H1 (cell line): ENCODE data around the gene CDHR2. TPM values are rescaled to one million over a fixed set of nuclear protein-coding genes. Genes with fewer than 3 reads are reported as not detected.
A peak's percentile ranks its signal among the peaks of the same experiment; 100 is the strongest.

Experiments used
- CTCF ChIA-PET: fragments of 300-600 bp; sonication (Branson Sonifier 250); formaldehyde crosslinking; loops from one replicate; lab custom pipeline; 2021; ENCODE audit not compliant: partially characterized antibody; lab: Charles Lee
- POLR2A ChIA-PET: fragments of 300-600 bp; sonication (Branson Sonifier 250); formaldehyde crosslinking; loops from one replicate; lab custom pipeline; 2021; ENCODE audit warnings: inconsistent platforms; ENCODE audit not compliant: partially characterized antibody; lab: Charles Lee
- DNase-seq, 2 experiments: peaks; one replicate each; pipeline versions ENCODE4 v3.0.0 to v3.0.0-alpha.2; 2010 to 2022; ENCODE audit warnings: low spot score in 2 of 2, low read depth in 1 of 2, mixed read lengths in 1 of 2
- FAIRE-seq: peaks from 2 replicates; lab custom pipeline; 2011; peaks lifted over from hg19 to GRCh38; lab: Jason Lieb, UNC
- H2AFZ ChIP-seq: 2 replicates; pipeline ENCODE4 v1.8.1; 2012; ENCODE audit warnings: low read length, inconsistent platforms
- H2AK5ac ChIP-seq: 2 replicates; pipeline ENCODE4 v1.6.1; 2013; ENCODE audit warnings: low read depth, low read length
- H2BK120ac ChIP-seq: replicated peaks from 2 replicates; pipeline ENCODE3; 2013; ENCODE audit warnings: low read depth, low read length, inconsistent platforms
- H2BK12ac ChIP-seq: 2 replicates; pipeline ENCODE4 v1.6.1; 2013; ENCODE audit warnings: low read depth, low read length
- H2BK15ac ChIP-seq: 2 replicates; pipeline ENCODE4 v1.6.1; 2013; ENCODE audit warnings: low read length
- H2BK20ac ChIP-seq: 2 replicates; pipeline ENCODE4 v1.6.1; 2013; ENCODE audit warnings: low read length
- H2BK5ac ChIP-seq: 2 replicates; pipeline ENCODE4 v1.6.1; 2013; ENCODE audit warnings: low read depth, low read length
- H3K14ac ChIP-seq: 2 replicates; pipeline ENCODE4 v1.6.1; 2013; ENCODE audit warnings: inconsistent platforms; ENCODE audit not compliant: insufficient read length
- H3K18ac ChIP-seq: 2 replicates; pipeline ENCODE4 v1.6.1; 2013; ENCODE audit warnings: low read length; ENCODE audit errors: extremely low read depth
- H3K23ac ChIP-seq: 2 replicates; pipeline ENCODE4 v1.6.1; 2013; ENCODE audit warnings: inconsistent platforms; ENCODE audit not compliant: insufficient read length
- H3K23me2 ChIP-seq: 2 replicates; pipeline ENCODE4 v1.6.1; 2013; ENCODE audit warnings: low read depth, low read length
- H3K27ac ChIP-seq: 2 replicates; pipeline ENCODE4 v1.6.1; 2011; ENCODE audit warnings: low read depth, low read length, inconsistent platforms
- H3K27me3 ChIP-seq, 4 experiments: replicated peaks in 1 of 4; 1 replicate in 1 of 4; 2 replicates in 3 of 4; pipeline versions ENCODE4 v1.6.1 to v1.8.1; 2011 to 2013; ENCODE audit warnings: low read length in 3 of 4, mild to moderate bottlenecking in 3 of 4, inconsistent platforms in 2 of 4, mixed read lengths in 2 of 4, moderate library complexity in 1 of 4; ENCODE audit not compliant: control insufficient read depth in 3 of 4, insufficient read depth in 3 of 4; ENCODE audit errors: extremely low read depth in 1 of 4
- H3K36me3 ChIP-seq, 4 experiments: 2 replicates each; pipeline versions ENCODE4 v1.6.1 to v1.8.1; 2011 to 2013; ENCODE audit warnings: mild to moderate bottlenecking in 4 of 4, low read length in 3 of 4, moderate library complexity in 2 of 4, control low read depth in 1 of 4, inconsistent platforms in 1 of 4; ENCODE audit not compliant: insufficient read depth in 4 of 4, control insufficient read depth in 2 of 4
- H3K4ac ChIP-seq: replicated peaks from 2 replicates; pipeline ENCODE3; 2013; ENCODE audit warnings: low read length, low read depth, mixed read lengths, inconsistent platforms; ENCODE audit not compliant: insufficient read length
- H3K4me1 ChIP-seq, 4 experiments: replicated peaks in 1 of 4; 1 replicate in 1 of 4; 2 replicates in 3 of 4; pipeline versions ENCODE4 v1.6.1 to v1.8.1; 2011 to 2013; ENCODE audit warnings: low read length in 3 of 4, inconsistent platforms in 2 of 4, mixed read lengths in 1 of 4; ENCODE audit not compliant: insufficient read depth in 4 of 4, control insufficient read depth in 3 of 4
- H3K4me2 ChIP-seq, 2 experiments: 2 replicates each; pipeline versions ENCODE4 v1.6.1 to v1.8.1; 2011 to 2013; ENCODE audit warnings: low read depth in 2 of 2, low read length in 2 of 2, control low read depth in 1 of 2, inconsistent platforms in 1 of 2, mild to moderate bottlenecking in 1 of 2; ENCODE audit not compliant: insufficient read depth in 1 of 2
- H3K4me3 ChIP-seq, 4 experiments: fragments of 200-600, 300-600 bp in 1 of 4; sonication (generic), shearing (Covaris generic), sonication (Bioruptor Twin) in 1 of 4; 2 replicates each; pipeline versions ENCODE4 v1.5.1 to v1.8.1; 2011 to 2016; ENCODE audit warnings: low read length in 4 of 4, low read depth in 3 of 4, control low read depth in 2 of 4, inconsistent platforms in 2 of 4, mild to moderate bottlenecking in 2 of 4, mixed read lengths in 1 of 4, moderate library complexity in 1 of 4; ENCODE audit not compliant: insufficient read depth in 2 of 4; ENCODE audit errors: extremely low read depth in 1 of 4
- H3K56ac ChIP-seq: replicated peaks from 2 replicates; pipeline ENCODE3; 2013; ENCODE audit warnings: low read depth, mild to moderate bottlenecking, mixed read lengths, low read length, inconsistent platforms; ENCODE audit not compliant: insufficient read length
- H3K79me1 ChIP-seq: 2 replicates; pipeline ENCODE4 v1.6.1; 2013; ENCODE audit warnings: low read depth, low read length, control low read depth
- H3K79me2 ChIP-seq, 2 experiments: 2 replicates each; pipeline versions ENCODE4 v1.6.1 to v1.8.1; 2012 to 2013; ENCODE audit warnings: low read length in 2 of 2, mild to moderate bottlenecking in 2 of 2, inconsistent platforms in 1 of 2; ENCODE audit not compliant: insufficient read depth in 2 of 2, control insufficient read depth in 1 of 2
- H3K9ac ChIP-seq, 4 experiments: replicated peaks in 1 of 4; 1 replicate in 1 of 4; 2 replicates in 3 of 4; pipeline versions ENCODE4 v1.6.1 to v1.8.1; 2011 to 2013; ENCODE audit warnings: low read depth in 3 of 4, low read length in 3 of 4, control low read depth in 2 of 4, mild to moderate bottlenecking in 2 of 4, moderate library complexity in 2 of 4, inconsistent platforms in 1 of 4; ENCODE audit errors: extremely low read depth in 1 of 4
- H3K9me3 ChIP-seq, 2 experiments: 2 replicates each; pipeline versions ENCODE4 v1.6.1 to v1.8.1; 2012 to 2013; ENCODE audit warnings: mild to moderate bottlenecking in 2 of 2, moderate library complexity in 2 of 2, control low read depth in 1 of 2, inconsistent platforms in 1 of 2, low read depth in 1 of 2, low read length in 1 of 2, mixed read lengths in 1 of 2; ENCODE audit not compliant: insufficient read depth in 2 of 2
- H4K20me1 ChIP-seq, 2 experiments: replicated peaks in 1 of 2; 2 replicates each; pipeline versions ENCODE3 to v1.8.1; 2011 to 2013; ENCODE audit warnings: inconsistent platforms in 2 of 2, low read length in 2 of 2, mild to moderate bottlenecking in 1 of 2; ENCODE audit not compliant: insufficient read depth in 2 of 2, control insufficient read depth in 1 of 2
- H4K5ac ChIP-seq: 2 replicates; pipeline ENCODE4 v1.6.1; 2013; ENCODE audit warnings: low read length, low read depth, mixed read lengths, inconsistent platforms; ENCODE audit not compliant: insufficient read length
- H4K8ac ChIP-seq: 2 replicates; pipeline ENCODE4 v1.8.0; 2013; ENCODE audit warnings: mild to moderate bottlenecking, moderate library complexity, low read length, inconsistent platforms; ENCODE audit not compliant: insufficient read depth; ENCODE audit errors: extremely low read depth
- H4K91ac ChIP-seq: replicated peaks from 2 replicates; pipeline ENCODE3; 2013; ENCODE audit warnings: low read length, mixed read lengths, inconsistent platforms; ENCODE audit not compliant: insufficient read length
- JUN ChIP-seq: IDR thresholded peaks from 2 replicates; pipeline ENCODE4 v1.6.1; 2011; ENCODE audit warnings: low read depth, mild to moderate bottlenecking, improper control_type of control experiment, low read length
- NRF1 ChIP-seq: IDR thresholded peaks from 2 replicates; pipeline ENCODE4 v1.6.1; 2011; ENCODE audit warnings: mild to moderate bottlenecking, low read depth, low read length, improper control_type of control experiment
- POLR2AphosphoS5 ChIP-seq: IDR thresholded peaks from 2 replicates; pipeline ENCODE4 v1.6.1; 2011; ENCODE audit warnings: low read depth, low read length
- WGBS, 2 experiments: shearing (Covaris generic) in 1 of 2; methylation state at CpG; one replicate each; pipeline versions ENCODE4 v1.1.6 to v1.1.7; 2013 to 2015; ENCODE audit warnings: low lambda C conversion rate in 2 of 2, mixed read lengths in 2 of 2, inconsistent platforms in 1 of 2, low coverage in 1 of 2, missing lambda C conversion rate in 1 of 2; ENCODE audit not compliant: insufficient replicate concordance in 2 of 2, insufficient coverage in 1 of 2, insufficient read length in 1 of 2; ENCODE audit errors: extremely low coverage in 1 of 2, missing lambda C conversion rate in 1 of 2; 5-methylcytosine and 5-hydroxymethylcytosine counted together
- polyA plus RNA-seq, 7 experiments: library from polyadenylated mRNA; depleted of rRNA in 3 of 7; stranded (reverse) in 5 of 7; unstranded in 2 of 7; fragments of >200 nt in 5 of 7; fragments of 200-250 nt in 2 of 7; gene quantifications; 1 replicate in 5 of 7; 2 replicates in 1 of 7; 4 replicates in 1 of 7; pipeline versions ENCODE4 v1.2.1 to v1.2.3, GENCODE V29; 2011 to 2013; ENCODE audit warnings: missing spikeins in 2 of 7, mixed read lengths in 2 of 7
- total RNA-seq: library from RNA; stranded (reverse); fragmentation: NEBNext Ultra II Directional; extraction: Animal tissue kit (Norgen Biotek cat#: 25700); gene quantifications from 2 replicates; pipeline ENCODE4 v1.2.1, GENCODE V29; 2021

CDHR2 gene
- total and polyA plus RNA-seq, 2 of the 8 experiments (the other 6 are each of a cell fraction or from before 2014, with no cell fraction given) = 0.02 to 0.43 TPM

DNA sequence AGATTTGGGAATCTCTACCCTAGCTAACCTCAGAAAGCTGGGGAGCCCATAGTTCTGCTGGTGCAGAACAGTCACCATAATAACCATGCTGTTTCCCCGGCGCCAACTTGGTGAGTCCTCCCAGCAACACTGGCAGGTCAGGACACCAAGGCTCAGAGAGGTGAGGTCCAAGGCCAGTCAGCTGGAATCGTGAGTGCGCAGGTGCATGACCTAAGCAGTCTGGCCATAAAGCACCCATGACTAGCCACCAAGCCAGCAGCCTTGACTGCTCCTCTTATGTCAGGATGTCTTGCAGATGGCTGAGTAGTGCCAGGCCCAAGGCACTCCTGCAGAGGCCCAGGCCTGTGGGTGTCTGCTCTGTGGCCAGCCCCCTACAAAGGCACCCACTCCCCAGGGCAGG lies 14.5 kb upstream of the CDHR2 start:
- Histone ChIP-seq H2AK5ac (peak overlapping the region; percentile 65; the same call in 1 of the 2 replicates), H3K56ac (no peak overlapping the region), H3K79me1 (peaks cover 11% of the 10 kb centered on the region), H3K4me2 (peak overlapping the region; percentile 85 to 98), H3K27me3 (no peaks in the 10 kb centered on the region), H2BK120ac (no peak overlapping the region), H3K4me3 (peak overlapping the region in 2 of 4 experiments; percentile 14 to 98; a peak in 1 of 8 replicates), H3K9me3 (no peaks in the 10 kb centered on the region), H2BK12ac (no peak overlapping the region), H3K9ac (peak overlapping the region in 1 of 4 experiments; percentile 99; a peak in 1 of 7 replicates), H3K79me2 (peaks cover 36 to 56% of the 10 kb centered on the region in 2 experiments), H4K8ac (peak overlapping the region; percentile 75; the same call in 1 of the 2 replicates), H3K27ac (peak overlapping the region; percentile 12; the same call in 1 of the 2 replicates), H2BK5ac (peak overlapping the region; percentile 74; the same call in 1 of the 2 replicates), H3K4me1 (peaks cover 4 to 20% (median 18%) of the 10 kb centered on the region in 4 experiments), H4K5ac (no peak overlapping the region), H3K23ac (no peak overlapping the region), H4K20me1 (peaks cover 32 to 36% of the 10 kb centered on the region in 2 experiments), H2AFZ (no peak overlapping the region), H2BK15ac (no peak overlapping the region), H3K23me2 (peaks cover 12% of the 10 kb centered on the region), H3K36me3 (peaks cover 22 to 41% (median 26%) of the 10 kb centered on the region in 4 experiments), H3K4ac (no peak overlapping the region), H2BK20ac (no peak overlapping the region), H4K91ac (no peak overlapping the region), H3K18ac (no peak overlapping the region), H3K14ac (no peak overlapping the region)
- POLR2A ChIA-PET = interaction anchor here (0.6 to 21.1 kb wide), 14 partner anchors 9 to 323 kb away, joined by 3 to 458 read pairs (median 10); partner anchors contain the start of genes CDHR2, HIGD2A and NOP16
- no peak for FAIRE-seq
- TF ChIP-seq POLR2AphosphoS5 (peak; percentile 40; the same call in 1 of the 2 replicates), NRF1 (no peak), JUN (no peak)
- CTCF ChIA-PET = interaction anchor here (1.1 to 1.9 kb wide), 5 partner anchors 8 to 87 kb away, joined by 3 to 4 read pairs (median 3); no protein-coding TSS in a partner anchor
- DNase-seq = no peak
- WGBS, 2 experiments = 97% methylated on average over 4 of the region's 4 CpGs; no CpG with 5 or more reads in 1 of the 2 experiments
